Mesendoderm (in vitro differentiated cells): ENCODE measurements around the gene FBF1.
"Not testable (repeated sequence)": the region's sequence is repeated elsewhere in the genome, so short reads cannot be mapped to it uniquely, and the experiment has no call there.

Experiments
- DNase-seq: peaks from one replicate; pipeline ENCODE4 v3.0.0; 2013
- H2AK5ac ChIP-seq: 2 replicates; pipeline ENCODE4 v1.6.1; 2013; ENCODE audit warnings: low read length, inconsistent platforms
- H2BK120ac ChIP-seq: 2 replicates; pipeline ENCODE4 v1.6.1; 2013; ENCODE audit warnings: low read depth, mild to moderate bottlenecking, low read length, moderate library complexity, mixed read lengths
- H2BK15ac ChIP-seq: replicated peaks from 2 replicates; pipeline ENCODE4 v1.6.1; 2013; ENCODE audit warnings: low read depth, mild to moderate bottlenecking, moderate library complexity
- H2BK5ac ChIP-seq: 2 replicates; pipeline ENCODE4 v1.6.1; 2013; ENCODE audit warnings: low read length, inconsistent platforms
- H3K18ac ChIP-seq: 2 replicates; pipeline ENCODE4 v1.6.1; 2013; ENCODE audit warnings: mild to moderate bottlenecking, low read length, mixed read lengths
- H3K23ac ChIP-seq: one replicate; pipeline ENCODE4 v1.6.1; 2013; ENCODE audit warnings: low read length
- H3K27ac ChIP-seq: 2 replicates; pipeline ENCODE4 v1.5.1; 2013; ENCODE audit warnings: low read depth, mild to moderate bottlenecking, inconsistent platforms, low read length, moderate library complexity
- H3K27me3 ChIP-seq: 2 replicates; pipeline ENCODE4 v1.6.1; 2013; ENCODE audit warnings: low read length, control low read depth, mild to moderate bottlenecking, inconsistent platforms; ENCODE audit not compliant: insufficient read depth, poor library complexity
- H3K36me3 ChIP-seq: 2 replicates; pipeline ENCODE4 v1.6.1; 2013; ENCODE audit warnings: low read length, inconsistent platforms; ENCODE audit not compliant: control insufficient read depth, insufficient read depth
- H3K4ac ChIP-seq: one replicate; pipeline ENCODE4 v1.6.1; 2013; ENCODE audit warnings: low read depth, mild to moderate bottlenecking, low read length, moderate library complexity
- H3K4me1 ChIP-seq: 2 replicates; pipeline ENCODE4 v1.6.1; 2013; ENCODE audit warnings: low read depth, low read length, inconsistent platforms; ENCODE audit not compliant: control insufficient read depth
- H3K4me2 ChIP-seq: 2 replicates; pipeline ENCODE4 v1.6.1; 2013; ENCODE audit warnings: low read length
- H3K4me3 ChIP-seq: 2 replicates; pipeline ENCODE4 v1.5.1; 2013; ENCODE audit warnings: mild to moderate bottlenecking, low read length
- H3K56ac ChIP-seq: one replicate; pipeline ENCODE4 v1.6.1; 2013; ENCODE audit warnings: low read length
- H3K79me1 ChIP-seq: 2 replicates; pipeline ENCODE4 v1.6.1; 2013; ENCODE audit warnings: low read length, inconsistent platforms
- H3K79me2 ChIP-seq: 2 replicates; pipeline ENCODE4 v1.6.1; 2013; ENCODE audit warnings: mild to moderate bottlenecking, low read length; ENCODE audit not compliant: control insufficient read depth, insufficient read depth
- H3K9ac ChIP-seq: 2 replicates; pipeline ENCODE4 v1.6.1; 2013; ENCODE audit warnings: low read length, inconsistent platforms
- H4K5ac ChIP-seq: one replicate; pipeline ENCODE4 v1.6.1; 2013; ENCODE audit warnings: low read length
- H4K8ac ChIP-seq: one replicate; pipeline ENCODE4 v1.6.1; 2013; ENCODE audit warnings: low read depth, mild to moderate bottlenecking, control low read depth, low read length, moderate library complexity
- WGBS: extraction: QIAGEN DNeasy Blood & Tissue Kit; methylation state at CpG from one replicate; pipeline ENCODE4 v1.1.7; 2013; ENCODE audit warnings: low lambda C conversion rate, missing lambda C conversion rate; ENCODE audit not compliant: insufficient coverage; ENCODE audit errors: extremely low coverage; 5-methylcytosine and 5-hydroxymethylcytosine counted together

Gene FBF1

DNA sequence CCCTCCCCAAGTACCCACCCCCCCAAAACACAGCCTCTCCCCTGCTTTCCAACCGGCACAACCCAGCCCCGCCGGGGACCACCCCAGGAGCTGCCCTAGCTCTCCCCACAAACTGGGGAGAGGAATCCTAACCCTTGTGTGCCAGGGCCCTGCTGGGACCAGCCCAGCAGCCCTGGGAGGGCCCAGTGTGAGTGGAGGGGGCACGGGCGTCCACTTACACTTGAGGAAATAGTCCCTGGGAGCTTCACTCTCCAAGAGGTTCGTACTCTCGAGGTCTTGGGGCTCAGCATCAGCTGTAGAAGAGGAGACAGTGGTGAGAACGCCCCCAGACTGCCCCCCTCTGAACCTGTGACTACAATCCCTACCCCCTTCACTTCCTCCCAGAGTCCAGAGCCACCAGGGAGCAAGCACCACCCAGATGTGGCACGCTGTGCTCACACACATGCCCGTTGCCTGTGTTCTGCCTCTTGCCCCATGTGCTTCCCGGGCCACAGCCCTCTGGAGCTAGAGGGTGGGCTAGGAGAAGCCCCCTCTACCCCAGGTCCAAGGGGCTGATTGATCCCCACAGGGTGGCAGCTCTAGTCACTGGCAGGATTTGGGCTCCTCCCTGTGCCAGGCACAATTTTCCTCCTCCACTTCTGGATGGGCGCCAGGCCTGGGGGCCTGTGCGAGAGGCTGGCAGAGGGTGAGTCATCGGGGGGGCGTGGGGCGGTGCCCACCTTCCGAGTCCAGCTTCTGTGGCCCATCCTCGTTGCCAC is 65.5 kb downstream of the FBF1 start:
- no peak overlapping the region for H3K18ac ChIP-seq
- no peak overlapping the region for H2BK120ac ChIP-seq
- no peak overlapping the region for H2AK5ac ChIP-seq
- no peak overlapping the region for H3K4ac ChIP-seq
- no peaks in the 10 kb centered on the region for H3K27me3 ChIP-seq
- no peaks in the 10 kb centered on the region for H3K79me2 ChIP-seq
- no peak overlapping the region for H3K9ac ChIP-seq
- no peak overlapping the region for H3K4me3 ChIP-seq
- no peaks in the 10 kb centered on the region for H3K36me3 ChIP-seq
- no peak overlapping the region for H3K4me2 ChIP-seq
- H3K56ac ChIP-seq: peak overlapping the region; percentile 7
- no peak overlapping the region for H4K8ac ChIP-seq
- no peak overlapping the region for H4K5ac ChIP-seq
- no peak overlapping the region for H2BK5ac ChIP-seq
- no CpG with 5 or more reads among the region's 18 CpGs for WGBS
- H3K27ac ChIP-seq: no peak overlapping the region
- H3K4me1 ChIP-seq: no peaks in the 10 kb centered on the region
- no peaks in the 10 kb centered on the region for H3K79me1 ChIP-seq
- no peak for DNase-seq
- no peak overlapping the region for H2BK15ac ChIP-seq
- no peak overlapping the region for H3K23ac ChIP-seq

- no CpG with 5 or more reads among the region's 38 CpGs for WGBS
- H2BK15ac ChIP-seq: no peak overlapping the region
- no peak overlapping the region for H3K4me2 ChIP-seq
- H3K27ac ChIP-seq: no peak overlapping the region
- H3K18ac ChIP-seq: no peak overlapping the region
- H3K9ac ChIP-seq: no peak overlapping the region
- H2BK5ac ChIP-seq: no peak overlapping the region
- H3K36me3 ChIP-seq: no peaks in the 10 kb centered on the region
- H2AK5ac ChIP-seq: no peak overlapping the region
- H4K8ac ChIP-seq: no peak overlapping the region
- H3K4ac ChIP-seq: no peak overlapping the region
- H3K23ac ChIP-seq: no peak overlapping the region
- no peaks in the 10 kb centered on the region for H3K4me1 ChIP-seq
- H4K5ac ChIP-seq: no peak overlapping the region
- H3K79me1 ChIP-seq: no peaks in the 10 kb centered on the region
- no peaks in the 10 kb centered on the region for H3K79me2 ChIP-seq
- H3K4me3 ChIP-seq: no peak overlapping the region
- no peak overlapping the region for H3K56ac ChIP-seq
- no peak overlapping the region for H2BK120ac ChIP-seq
- no peaks in the 10 kb centered on the region for H3K27me3 ChIP-seq
- DNase-seq: no peak
Observed at GRCh38 chr17:75874323-75875181, 66.3 kb downstream of the FBF1 start.

DNA sequence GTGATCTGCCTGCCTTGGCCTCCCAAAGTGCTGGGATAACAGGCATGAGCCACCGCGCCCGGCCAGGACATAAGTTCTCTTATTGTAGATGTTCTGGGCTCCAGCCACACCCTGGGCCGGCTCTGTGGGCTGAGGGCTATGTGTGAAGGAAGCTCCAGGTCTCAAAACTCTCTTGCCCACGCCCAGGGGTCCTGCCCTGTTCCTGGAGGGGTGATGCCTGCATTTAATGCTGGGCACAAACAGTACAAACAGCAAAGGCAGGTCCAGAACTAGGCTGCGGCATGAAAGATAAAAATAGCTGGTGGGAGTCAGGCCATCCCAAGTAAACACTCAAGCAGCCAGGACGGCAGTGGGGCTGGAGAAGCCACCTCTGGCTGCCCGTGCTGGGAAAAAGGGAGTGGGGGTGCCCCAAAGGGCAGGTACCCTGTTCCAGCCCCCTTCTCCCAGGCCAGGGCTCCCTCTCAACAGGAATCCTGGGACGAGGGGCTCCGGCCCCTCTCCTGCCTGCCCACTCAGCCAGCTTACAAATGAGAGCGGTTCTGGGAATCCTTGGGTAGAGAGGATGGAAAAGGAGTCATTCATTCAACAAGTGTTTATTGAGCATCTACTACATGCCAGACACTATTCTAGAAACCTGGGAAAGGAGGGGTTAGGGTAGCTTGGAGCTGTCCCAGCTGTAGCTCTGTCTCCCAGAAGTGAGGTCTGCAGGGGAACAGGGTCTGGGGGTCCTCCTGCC is 67.1 kb downstream of the FBF1 start:
- Histone ChIP-seq H3K79me2 (no peaks in the 10 kb centered on the region), H4K5ac (no peak overlapping the region), H4K8ac (no peak overlapping the region), H3K18ac (no peak overlapping the region), H3K4me2 (no peak overlapping the region), H3K23ac (no peak overlapping the region), H3K27me3 (no peaks in the 10 kb centered on the region), H2BK15ac (no peak overlapping the region), H3K4me3 (no peak overlapping the region), H3K9ac (no peak overlapping the region), H3K4me1 (no peaks in the 10 kb centered on the region), H3K4ac (no peak overlapping the region), H2BK120ac (no peak overlapping the region), H3K56ac (no peak overlapping the region), H3K79me1 (no peaks in the 10 kb centered on the region), H2AK5ac (no peak overlapping the region), H2BK5ac (no peak overlapping the region), H3K27ac (no peak overlapping the region), H3K36me3 (no peaks in the 10 kb centered on the region)
- DNase-seq: no peak
- WGBS: no CpG with 5 or more reads among the region's 11 CpGs

DNA sequence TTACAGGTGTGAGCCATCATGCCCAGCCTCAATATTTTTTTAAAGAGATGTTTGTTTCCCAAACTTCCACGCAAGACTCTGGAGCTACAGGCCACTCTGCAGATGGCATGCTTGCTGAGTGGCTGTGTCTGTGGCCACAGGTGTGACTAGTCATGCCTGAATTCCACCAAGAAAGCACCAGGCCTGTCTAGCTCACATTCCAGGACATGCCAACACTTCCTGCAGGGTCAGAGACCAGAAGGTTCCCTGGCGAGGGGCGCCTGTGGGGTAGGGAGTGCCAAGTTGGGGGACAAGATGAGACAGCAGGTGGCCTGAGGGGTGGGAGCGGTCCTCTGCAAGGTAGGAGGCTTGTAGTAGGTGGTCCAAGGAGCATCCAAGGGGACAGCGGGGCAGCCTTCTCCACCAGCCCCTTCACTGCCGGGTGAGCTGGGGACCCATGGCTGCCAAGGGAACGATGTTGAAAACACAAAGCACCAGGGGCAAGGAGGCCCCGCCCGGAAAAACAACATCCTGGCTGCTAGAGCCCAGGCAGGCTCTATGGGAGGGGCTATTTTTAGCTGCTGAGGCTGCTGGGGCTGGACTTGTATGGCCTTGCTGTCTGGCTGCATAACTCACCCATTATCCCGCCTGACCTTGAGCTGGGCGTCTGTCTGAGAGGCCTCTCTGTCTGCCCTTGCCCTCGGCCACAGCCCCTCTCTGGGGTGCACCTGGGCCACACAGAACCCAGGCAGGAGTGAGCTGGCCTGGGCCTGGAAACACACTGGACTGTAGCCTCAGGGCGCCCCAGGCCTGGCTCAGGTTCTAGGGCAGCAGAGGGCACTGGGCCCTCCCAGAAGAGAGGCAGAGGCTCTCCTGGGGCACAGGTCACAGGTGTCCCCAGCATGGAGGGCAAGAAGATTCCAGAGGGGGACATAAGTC is 68.1 kb downstream of the FBF1 start:
- no peak overlapping the region for H3K18ac ChIP-seq
- WGBS: no CpG with 5 or more reads among the region's 13 CpGs
- no peaks in the 10 kb centered on the region for H3K27me3 ChIP-seq
- H3K4me2 ChIP-seq: no peak overlapping the region
- no peak overlapping the region for H3K23ac ChIP-seq
- no peaks in the 10 kb centered on the region for H3K79me2 ChIP-seq
- no peak overlapping the region for H2AK5ac ChIP-seq
- peak overlapping the region; percentile 17 for H3K56ac ChIP-seq
- no peaks in the 10 kb centered on the region for H3K4me1 ChIP-seq
- H3K4ac ChIP-seq: no peak overlapping the region
- H3K36me3 ChIP-seq: no peaks in the 10 kb centered on the region
- no peak overlapping the region for H2BK15ac ChIP-seq
- no peaks in the 10 kb centered on the region for H3K79me1 ChIP-seq
- H3K4me3 ChIP-seq: no peak overlapping the region
- H4K5ac ChIP-seq: no peak overlapping the region
- DNase-seq: peak; percentile 69
- no peak overlapping the region for H3K27ac ChIP-seq
- no peak overlapping the region for H4K8ac ChIP-seq
- H2BK5ac ChIP-seq: no peak overlapping the region
- no peak overlapping the region for H3K9ac ChIP-seq
- H2BK120ac ChIP-seq: no peak overlapping the region

DNA sequence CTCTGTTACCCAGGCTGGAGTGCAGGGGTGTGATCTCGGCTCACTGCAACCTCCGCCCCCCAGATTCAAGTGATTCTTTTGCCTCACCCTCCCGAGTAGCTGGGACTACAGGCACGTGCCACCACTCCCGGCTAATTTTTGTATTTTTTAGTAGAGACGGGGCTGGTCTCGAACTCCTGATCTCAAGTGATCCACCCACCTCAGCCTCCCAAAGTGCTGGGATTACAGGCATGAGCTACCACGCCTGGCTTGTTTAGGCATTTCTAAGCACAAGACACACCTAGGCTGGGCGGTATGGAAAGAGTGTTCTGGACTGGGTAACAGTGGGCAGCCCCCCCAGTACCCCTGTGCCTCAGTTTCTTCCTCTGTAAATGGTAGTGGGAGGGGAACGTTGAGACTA is 70.6 kb downstream of the FBF1 start:
- not testable (repeated sequence) for H2BK120ac ChIP-seq, H3K23ac ChIP-seq, H3K79me1 ChIP-seq, H3K4me2 ChIP-seq, H2BK5ac ChIP-seq, H4K5ac ChIP-seq, H3K18ac ChIP-seq, H3K4me3 ChIP-seq, H4K8ac ChIP-seq, H2AK5ac ChIP-seq, H3K27ac ChIP-seq, H3K27me3 ChIP-seq, H3K4me1 ChIP-seq, H2BK15ac ChIP-seq, H3K4ac ChIP-seq, DNase-seq, H3K9ac ChIP-seq, H3K36me3 ChIP-seq, H3K79me2 ChIP-seq, H3K56ac ChIP-seq
- no CpG with 5 or more reads among the region's 10 CpGs for WGBS
